Body of pancreas (tissue), 4 donors: ENCODE data around the gene NSG1. TPM values are rescaled to one million over a fixed set of nuclear protein-coding genes. Genes with fewer than 3 reads are reported as not detected.

Experiments used
- ATAC-seq: fragments of 150-250 bp; one replicate; pipeline ENCODE4 v1.9.1; 2016
- DNase-seq, 4 donors: peaks; one replicate each; pipeline ENCODE4 v3.0.0-alpha.2; 2019
- H3K27ac ChIP-seq, 4 donors: fragments of 200-600 bp; sonication (generic); 1 replicate in 3 of 4; 2 replicates in 1 of 4; pipeline versions ENCODE4 v1.5.1 to v1.6.1; 2016 to 2019; ENCODE audit warnings: mild to moderate bottlenecking in 1 of 4, mixed read lengths in 1 of 4, moderate library complexity in 1 of 4
- H3K27me3 ChIP-seq, 2 donors: fragments of 200-600 bp; sonication (generic); one replicate each; pipeline ENCODE4 v1.6.0; 2016; ENCODE audit warnings: mild to moderate bottlenecking in 1 of 2
- H3K36me3 ChIP-seq, 2 donors: fragments of 200-600 bp; sonication (generic); replicated peaks in 1 of 2; 2 replicates each; pipeline ENCODE4 v1.5.1; 2016; ENCODE audit warnings: low read depth in 2 of 2; ENCODE audit not compliant: insufficient read depth in 1 of 2
- H3K4me1 ChIP-seq: fragments of 200-600 bp; sonication (generic); one replicate; pipeline ENCODE4 v1.6.0; 2016
- H3K4me3 ChIP-seq, 2 donors: fragments of 200-600 bp; sonication (generic); 1 replicate in 1 of 2; 2 replicates in 1 of 2; pipeline ENCODE4 v1.5.1; 2016 to 2019
- H3K9me3 ChIP-seq, 3 donors: fragments of 200-600 bp; sonication (generic); 1 replicate in 2 of 3; 2 replicates in 1 of 3; pipeline ENCODE4 v1.5.1; 2016
- POLR2A ChIP-seq, 3 donors: fragments of 450-650 bp; IDR thresholded peaks; one replicate each; pipeline ENCODE4 v1.6.1; 2016; ENCODE audit warnings: antibody characterized with exemption in 3 of 3, mild to moderate bottlenecking in 2 of 3
- WGBS, 2 donors: methylation state at CpG; one replicate each; pipeline ENCODE4 v1.1.5; 2017; 5-methylcytosine and 5-hydroxymethylcytosine counted together
- intact Hi-C: fragments of 100-400 bp; cut with DNase I; formaldehyde crosslinking; loops from one replicate; pipeline ENCODE4 v1.15.1; 2023
- total RNA-seq, 2 donors: library from RNA; depleted of rRNA; stranded (reverse); fragments of >200 nt; gene quantifications; one replicate each; pipeline ENCODE4 v1.1.0, GENCODE V29; 2016
- TF ChIP-seq, protein P1 (sequence below), 7 experiments: fragments of 450-650 bp in 4 of 7; fragments of 200-600 bp in 3 of 7; sonication (generic) in 3 of 7; IDR thresholded peaks; one replicate each; pipeline ENCODE4 v1.5.1; 2016 to 2019; ENCODE audit warnings: antibody characterized with exemption in 7 of 7

NSG1 gene
- total RNA-seq, 2 donors from 2014 or later = 0.78 to 1.3 TPM

DNA sequence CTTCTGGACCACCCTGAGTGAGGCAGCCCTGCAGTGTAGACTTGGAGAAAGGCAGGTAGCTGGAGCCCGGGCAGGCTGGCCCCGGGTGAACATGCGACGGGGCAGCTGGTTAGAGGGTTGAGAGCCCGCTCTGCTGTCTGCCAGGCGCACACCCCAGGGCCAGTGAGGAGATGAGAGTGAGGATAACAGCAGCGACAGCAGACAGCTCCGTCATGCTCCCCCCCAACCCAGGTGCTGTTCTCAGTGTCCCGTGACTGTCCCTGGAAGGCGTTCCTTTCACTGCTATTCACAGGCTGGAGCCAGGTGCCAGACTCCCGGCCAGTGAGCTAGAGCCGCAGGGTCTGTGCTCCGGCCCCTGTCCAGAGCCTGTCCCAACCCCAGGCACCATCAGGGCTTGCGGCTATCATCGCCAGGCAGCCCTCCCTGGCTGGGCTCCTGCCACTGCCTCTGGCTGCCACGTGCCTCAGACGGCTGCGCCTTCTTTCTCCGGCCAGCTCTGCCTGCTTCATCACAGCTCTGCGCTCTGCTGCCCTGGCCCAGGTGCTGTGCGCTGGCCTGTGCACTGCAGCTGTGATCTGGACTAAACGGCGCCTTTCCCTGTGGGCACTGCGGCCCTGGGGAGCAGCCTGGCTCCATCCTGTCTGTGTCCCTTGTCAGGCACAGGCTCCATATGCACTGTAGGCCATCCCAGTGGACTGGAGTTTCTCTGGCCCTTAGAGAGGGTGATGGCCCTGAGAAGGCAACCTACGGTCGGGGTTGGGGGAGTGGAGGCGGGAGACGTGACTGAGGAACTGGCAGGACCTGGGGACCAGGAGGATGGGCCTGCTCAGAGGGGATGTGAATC is 19.8 kb downstream of the NSG1 start:
- TF ChIP-seq POLR2A (IDR thresholded peaks at IDR 0.05) = no peak
- TF ChIP-seq, protein P1, sequence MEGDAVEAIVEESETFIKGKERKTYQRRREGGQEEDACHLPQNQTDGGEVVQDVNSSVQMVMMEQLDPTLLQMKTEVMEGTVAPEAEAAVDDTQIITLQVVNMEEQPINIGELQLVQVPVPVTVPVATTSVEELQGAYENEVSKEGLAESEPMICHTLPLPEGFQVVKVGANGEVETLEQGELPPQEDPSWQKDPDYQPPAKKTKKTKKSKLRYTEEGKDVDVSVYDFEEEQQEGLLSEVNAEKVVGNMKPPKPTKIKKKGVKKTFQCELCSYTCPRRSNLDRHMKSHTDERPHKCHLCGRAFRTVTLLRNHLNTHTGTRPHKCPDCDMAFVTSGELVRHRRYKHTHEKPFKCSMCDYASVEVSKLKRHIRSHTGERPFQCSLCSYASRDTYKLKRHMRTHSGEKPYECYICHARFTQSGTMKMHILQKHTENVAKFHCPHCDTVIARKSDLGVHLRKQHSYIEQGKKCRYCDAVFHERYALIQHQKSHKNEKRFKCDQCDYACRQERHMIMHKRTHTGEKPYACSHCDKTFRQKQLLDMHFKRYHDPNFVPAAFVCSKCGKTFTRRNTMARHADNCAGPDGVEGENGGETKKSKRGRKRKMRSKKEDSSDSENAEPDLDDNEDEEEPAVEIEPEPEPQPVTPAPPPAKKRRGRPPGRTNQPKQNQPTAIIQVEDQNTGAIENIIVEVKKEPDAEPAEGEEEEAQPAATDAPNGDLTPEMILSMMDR (IDR thresholded peaks at IDR 0.05) = no peak
- Histone ChIP-seq H3K36me3 (no peaks in the 10 kb centered on the region), H3K27ac (no peak overlapping the region), H3K27me3 (no peaks in the 10 kb centered on the region), H3K4me1 (no peaks in the 10 kb centered on the region), H3K4me3 (no peak overlapping the region), H3K9me3 (no peaks in the 10 kb centered on the region)
- ATAC-seq = no peak
- no peak for DNase-seq
- WGBS, 2 donors = 42 to 65% methylated on average over 4 to 28 of the region's 28 CpGs
- intact Hi-C loops = no loop called here

DNA sequence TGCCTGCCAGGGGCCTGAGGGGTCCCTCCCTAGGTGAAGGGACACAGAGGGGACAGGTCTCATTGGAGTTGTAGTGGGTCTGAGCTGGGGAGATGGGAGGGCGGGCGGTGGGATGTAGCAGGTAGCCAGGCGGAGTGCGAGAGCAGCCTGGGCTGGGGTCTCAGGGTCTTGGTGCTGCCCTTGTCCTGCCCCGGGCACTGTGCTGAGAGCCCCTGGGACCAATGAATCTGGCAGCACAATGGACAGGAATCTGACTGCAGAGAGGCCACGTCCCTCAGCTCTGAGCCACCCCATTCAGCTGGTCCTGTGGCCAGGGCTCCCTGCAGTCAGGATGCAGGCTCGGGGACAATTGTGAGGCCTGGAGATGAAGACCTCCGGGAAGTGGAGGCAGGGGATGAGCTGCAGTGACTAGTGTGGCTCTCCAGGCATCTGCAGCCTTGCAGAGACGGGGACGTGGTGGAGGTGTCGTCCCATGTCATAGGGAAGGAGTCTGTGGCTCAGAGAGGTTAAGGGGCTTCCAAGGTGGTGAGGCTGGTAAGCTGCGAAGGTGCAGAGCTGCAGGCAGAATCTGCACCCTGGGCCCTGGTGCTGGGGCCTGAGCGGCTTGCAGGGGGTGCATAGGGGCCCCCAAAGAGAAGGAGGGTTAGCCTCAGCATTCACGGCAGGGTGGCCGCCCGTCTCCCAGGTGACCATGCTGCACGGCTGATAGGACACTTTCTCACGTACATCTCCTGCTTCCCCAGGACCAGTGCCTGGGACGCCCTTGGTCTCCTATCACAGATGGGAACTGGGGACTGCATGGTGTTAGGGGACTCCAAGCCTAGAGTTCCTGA is 20.6 kb downstream of the NSG1 start:
- no peak for ATAC-seq

DNA sequence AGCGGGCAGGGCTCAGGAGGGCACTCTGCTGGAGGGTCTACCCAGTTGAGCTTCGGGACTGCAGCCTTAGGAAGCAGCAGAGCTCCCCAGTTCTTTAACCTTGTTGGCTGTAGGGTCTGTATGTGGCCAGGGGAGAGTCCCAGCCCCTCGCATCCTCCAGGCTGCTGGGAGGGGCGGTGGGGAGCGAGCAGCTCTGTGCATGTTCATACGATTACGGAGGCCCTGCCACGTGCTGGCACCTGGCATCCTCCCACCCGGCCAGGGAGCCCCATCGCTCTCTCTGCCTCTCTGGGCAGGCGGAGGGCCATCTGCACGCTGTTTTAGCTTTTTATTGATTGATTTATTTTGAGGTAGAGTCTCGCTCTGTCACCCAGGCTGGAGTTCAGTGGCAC is 21.2 kb downstream of the NSG1 start:
- Histone ChIP-seq H3K27me3 (no peaks in the 10 kb centered on the region), H3K4me1 (no peaks in the 10 kb centered on the region), H3K9me3 (no peaks in the 10 kb centered on the region), H3K36me3 (no peaks in the 10 kb centered on the region), H3K4me3 (no peak overlapping the region), H3K27ac (no peak overlapping the region)
- intact Hi-C loops = no loop called here
- ATAC-seq = no peak
- 0 to 39% methylated on average over 1 to 13 of the region's 13 CpGs for WGBS, 2 donors
- no peak for DNase-seq
- TF ChIP-seq, protein P1 (IDR thresholded peaks at IDR 0.05) = no peak
- TF ChIP-seq POLR2A (IDR thresholded peaks at IDR 0.05) = no peak

More for the DNA sequence above, 20.6 kb downstream of the NSG1 start:
- Histone ChIP-seq H3K27me3 (no peaks in the 10 kb centered on the region), H3K27ac (no peak overlapping the region), H3K4me3 (no peak overlapping the region), H3K9me3 (no peaks in the 10 kb centered on the region), H3K4me1 (no peaks in the 10 kb centered on the region), H3K36me3 (no peaks in the 10 kb centered on the region)
- intact Hi-C loops = no loop called here
- no peak for TF ChIP-seq POLR2A (IDR thresholded peaks at IDR 0.05)
- TF ChIP-seq, protein P1 (IDR thresholded peaks at IDR 0.05) = no peak
- 62 to 63% methylated on average over 12 to 19 of the region's 19 CpGs for WGBS, 2 donors
- DNase-seq = no peak

DNA sequence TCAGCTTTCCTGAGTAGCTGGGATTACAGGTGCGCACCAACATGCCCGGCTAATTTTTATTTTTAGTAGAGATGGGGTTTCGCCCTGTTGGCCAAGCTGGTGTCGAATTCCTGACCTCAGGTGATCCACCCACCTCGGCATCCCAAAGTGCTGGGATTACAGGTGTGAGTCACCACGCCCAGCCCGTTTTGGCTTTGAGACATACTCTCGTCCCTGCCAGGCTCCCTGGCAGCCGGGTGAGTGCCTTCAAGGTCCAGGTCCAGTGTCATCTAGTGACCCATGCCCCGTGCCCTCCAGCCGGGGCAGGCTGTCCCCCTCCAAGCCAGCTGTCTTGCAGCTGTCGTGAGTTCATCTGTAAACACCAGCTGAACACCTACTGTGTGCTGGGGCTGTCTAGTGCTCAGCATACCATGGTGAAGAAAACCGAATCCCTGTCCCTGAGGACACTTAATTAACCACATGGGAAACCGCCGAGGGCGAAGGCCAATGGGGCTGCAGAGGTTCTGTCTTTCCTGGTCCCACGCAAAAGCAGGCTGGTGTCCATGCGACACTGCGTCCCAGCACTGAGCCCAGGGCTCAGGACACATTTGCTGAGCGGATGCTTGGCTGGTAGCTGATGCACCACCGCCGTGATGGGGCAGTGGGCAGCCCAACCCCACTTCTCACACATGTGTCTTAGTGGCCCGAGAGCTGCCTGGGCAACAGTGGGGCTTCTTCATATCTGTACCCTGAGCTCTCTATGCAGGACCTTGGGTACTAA is 21.9 kb downstream of the NSG1 start:
- H3K27ac ChIP-seq = no peak overlapping the region
- H3K4me1 ChIP-seq = no peaks in the 10 kb centered on the region
- H3K4me3 ChIP-seq = no peak overlapping the region
- H3K36me3 ChIP-seq = no peaks in the 10 kb centered on the region
- H3K27me3 ChIP-seq = no peaks in the 10 kb centered on the region
- no peaks in the 10 kb centered on the region for H3K9me3 ChIP-seq
- 57 to 62% methylated on average over 22 to 23 of the region's 23 CpGs for WGBS, 2 donors
- TF ChIP-seq, protein P1 (IDR thresholded peaks at IDR 0.05) = no peak
- no peak for TF ChIP-seq POLR2A (IDR thresholded peaks at IDR 0.05)
- no peak for DNase-seq
- intact Hi-C loops = no loop called here
- no peak for ATAC-seq
